Measurements from ENCODE around the gene C4BPA. TPM values are rescaled to one million over a fixed set of nuclear protein-coding genes. Genes with fewer than 3 reads are reported as not detected.

C4BPA gene
- total RNA-seq, 1 donor, result not detected

DNA sequence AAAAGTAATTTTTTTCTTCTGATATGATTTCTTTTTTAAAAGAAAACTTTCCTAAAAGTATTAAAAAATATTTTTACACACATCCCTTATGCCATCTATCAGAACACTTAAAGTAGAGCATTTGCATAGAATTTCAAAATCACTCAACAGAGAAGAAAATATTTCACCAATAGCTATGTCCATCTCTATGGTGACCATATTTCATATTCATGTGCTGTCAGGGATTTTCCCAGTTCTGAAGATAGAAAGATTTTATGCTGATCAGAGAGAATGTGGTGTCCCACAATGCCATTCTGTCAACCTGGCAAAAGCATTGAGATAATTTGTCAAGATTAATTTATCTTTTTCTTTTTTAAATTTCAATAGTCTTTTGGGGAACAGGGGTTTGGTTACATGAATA lies 87.0 kb downstream of the C4BPA start:
- H3K27ac ChIP-seq (ENCODE audit: low read depth, low read length), result no peak overlapping the region
- H3K36me3 ChIP-seq (ENCODE audit: insufficient read depth, low read length), result no peaks in the 10 kb centered on the region
- H3K4me2 ChIP-seq (ENCODE audit: insufficient read depth, low read length), result no peak overlapping the region
- H2AFZ ChIP-seq (ENCODE audit: low read length), result no peak overlapping the region
- no peaks in the 10 kb centered on the region for H3K27me3 ChIP-seq (ENCODE audit: insufficient read depth, low read length)
- H3K79me2 ChIP-seq (ENCODE audit: insufficient read depth, low read length), result no peaks in the 10 kb centered on the region
- H4K20me1 ChIP-seq (ENCODE audit: insufficient read depth, low read length), result no peaks in the 10 kb centered on the region
- no peaks in the 10 kb centered on the region for H3K4me1 ChIP-seq (ENCODE audit: insufficient read depth, low read length)
- H3K4me3 ChIP-seq (ENCODE audit: insufficient read depth, low read length), result no peak overlapping the region
- no peak for TF ChIP-seq CTCF (IDR thresholded peaks at IDR 0.05; ENCODE audit: extremely low read depth, low read depth, low read length)
- no peaks in the 10 kb centered on the region for H3K9me3 ChIP-seq (ENCODE audit: low read depth, low read length)
- no peak for DNase-seq (ENCODE audit: insufficient read length, low spot score, missing footprints)

GRCh38 chr1:207191776-207192175 lies 87.7 kb downstream of the C4BPA start:
- no peak overlapping the region for H3K27ac ChIP-seq (ENCODE audit: low read depth, low read length)
- no peaks in the 10 kb centered on the region for H3K36me3 ChIP-seq (ENCODE audit: insufficient read depth, low read length)
- TF ChIP-seq CTCF (IDR thresholded peaks at IDR 0.05; ENCODE audit: extremely low read depth, low read depth, low read length), result no peak
- no peak overlapping the region for H3K4me2 ChIP-seq (ENCODE audit: insufficient read depth, low read length)
- no peaks in the 10 kb centered on the region for H3K27me3 ChIP-seq (ENCODE audit: insufficient read depth, low read length)
- no peak for DNase-seq (ENCODE audit: insufficient read length, low spot score, missing footprints)
- no peak overlapping the region for H3K4me3 ChIP-seq (ENCODE audit: insufficient read depth, low read length)
- no peaks in the 10 kb centered on the region for H3K4me1 ChIP-seq (ENCODE audit: insufficient read depth, low read length)
- no peak overlapping the region for H2AFZ ChIP-seq (ENCODE audit: low read length)
- no peaks in the 10 kb centered on the region for H3K9me3 ChIP-seq (ENCODE audit: low read depth, low read length)
- H4K20me1 ChIP-seq (ENCODE audit: insufficient read depth, low read length), result no peaks in the 10 kb centered on the region
- no peaks in the 10 kb centered on the region for H3K79me2 ChIP-seq (ENCODE audit: insufficient read depth, low read length)

DNA sequence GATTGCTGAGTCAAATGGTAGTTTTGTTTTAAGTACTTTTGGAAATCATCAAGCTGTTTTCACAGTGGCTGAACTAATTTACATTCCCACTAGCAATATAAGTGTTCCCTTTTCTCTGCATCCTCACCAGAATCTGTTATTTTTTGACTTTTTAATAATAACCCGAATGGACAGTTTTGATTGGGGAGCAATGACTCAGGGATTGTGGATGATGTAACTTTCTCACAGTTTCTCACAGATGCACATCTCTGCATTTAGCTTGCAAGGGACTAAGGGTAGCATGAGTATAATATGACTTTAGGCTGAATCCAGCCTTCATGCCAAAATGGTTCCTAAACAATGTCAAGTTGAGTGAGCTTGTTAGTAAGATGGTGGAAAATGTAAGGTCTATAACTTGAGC lies 90.2 kb downstream of the C4BPA start:
- Histone ChIP-seq H3K27me3 (ENCODE audit: insufficient read depth, low read length) (no peaks in the 10 kb centered on the region), H3K4me3 (ENCODE audit: insufficient read depth, low read length) (no peak overlapping the region), H3K27ac (ENCODE audit: low read depth, low read length) (no peak overlapping the region), H2AFZ (ENCODE audit: low read length) (no peak overlapping the region), H3K36me3 (ENCODE audit: insufficient read depth, low read length) (no peaks in the 10 kb centered on the region), H4K20me1 (ENCODE audit: insufficient read depth, low read length) (no peaks in the 10 kb centered on the region), H3K9me3 (ENCODE audit: low read depth, low read length) (no peaks in the 10 kb centered on the region), H3K4me2 (ENCODE audit: insufficient read depth, low read length) (no peak overlapping the region), H3K4me1 (ENCODE audit: insufficient read depth, low read length) (no peaks in the 10 kb centered on the region), H3K79me2 (ENCODE audit: insufficient read depth, low read length) (no peaks in the 10 kb centered on the region)
- DNase-seq (ENCODE audit: insufficient read length, low spot score, missing footprints), result no peak
- no peak for TF ChIP-seq CTCF (IDR thresholded peaks at IDR 0.05; ENCODE audit: extremely low read depth, low read depth, low read length)

Small RNA genes lying within 50 kb of the gene (small RNA-seq; reads per million reads assigned to genes)
- not detected for gene AL445493.1

Other genes starting within 250 kb of the C4BPA start
- gene IL20, start 238.6 kb upstream of the C4BPA start, total RNA-seq, result not detected in 2 replicates
- not detected in 2 replicates for gene IL24, start 206.8 kb upstream of the C4BPA start, total RNA-seq
- 0.29 TPM in 1 of 2 replicates, not detected in the other for gene FCMR, start 182.3 kb upstream of the C4BPA start, total RNA-seq
- not detected in 2 replicates for gene PIGR, start 157.8 kb upstream of the C4BPA start, total RNA-seq
- gene FCAMR, start 133.8 kb upstream of the C4BPA start, total RNA-seq, result not detected in 2 replicates
- gene C1orf116, start 71.5 kb upstream of the C4BPA start, total RNA-seq, result not detected in 2 replicates
- gene YOD1, start 53.0 kb upstream of the C4BPA start, total RNA-seq, result 8.0 and 8.3 TPM in 2 replicates
- 14.5 and 17.7 TPM in 2 replicates for gene PFKFB2, start 51.0 kb upstream of the C4BPA start, total RNA-seq
- gene C4BPB, start 15.4 kb upstream of the C4BPA start, total RNA-seq, result not detected in 2 replicates
- gene CD55, start 217.4 kb downstream of the C4BPA start, total RNA-seq, result 5.6 and 9.0 TPM in 2 replicates

All from osteoblast (primary cell).